ENCODE results near the gene BBS10.

Gene BBS10

DNA sequence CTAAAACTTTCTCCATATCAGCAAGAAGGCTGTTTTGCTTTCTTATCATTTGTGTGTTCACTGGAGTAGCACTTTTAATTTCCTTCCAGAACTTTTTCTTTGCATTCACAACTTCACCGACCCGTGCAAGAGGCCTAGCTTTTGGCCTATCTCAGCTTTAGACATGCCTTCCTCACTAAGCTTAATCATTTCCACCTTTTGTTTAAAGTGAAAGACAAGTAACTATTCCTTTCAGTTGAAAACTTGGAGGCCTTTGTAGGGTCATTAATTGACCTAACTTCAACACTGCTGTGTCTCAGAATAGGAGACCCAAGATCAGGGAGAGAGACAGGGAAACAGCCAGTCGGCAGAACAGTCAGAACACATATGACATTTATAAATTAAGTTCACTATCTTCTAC, 39.3 kb downstream of the BBS10 start:
- Histone ChIP-seq H3K27me3 (ENCODE audit: insufficient read depth, low read length, poor library complexity, severe bottlenecking) (no peaks in the 10 kb centered on the region), H3K4me2 (ENCODE audit: low read depth, low read length, poor library complexity, severe bottlenecking) (no peak overlapping the region), H3K9me3 (ENCODE audit: insufficient read depth, low read depth, low read length) (no peaks in the 10 kb centered on the region), H3K4me3 (ENCODE audit: low read length, poor library complexity, severe bottlenecking) (no peak overlapping the region), H3K9me2 (replicated peaks; ENCODE audit: low read depth, low read length) (no peaks in the 10 kb centered on the region), H3K36me3 (ENCODE audit: insufficient read depth, low read length) (no peaks in the 10 kb centered on the region), H2AFZ (ENCODE audit: low read length) (no peak overlapping the region), H3F3A (ENCODE audit: low read depth) (no peaks in the 10 kb centered on the region), H4K20me1 (ENCODE audit: insufficient read depth, low read length, poor library complexity, severe bottlenecking) (no peaks in the 10 kb centered on the region), H3K4me1 (ENCODE audit: insufficient read depth, low read length, poor library complexity, severe bottlenecking) (no peaks in the 10 kb centered on the region), H3K9ac (ENCODE audit: low read depth, low read length, poor library complexity, severe bottlenecking) (no peak overlapping the region), H3K79me2 (ENCODE audit: insufficient read depth, low read length) (no peaks in the 10 kb centered on the region)
- TF ChIP-seq, protein P1, sequence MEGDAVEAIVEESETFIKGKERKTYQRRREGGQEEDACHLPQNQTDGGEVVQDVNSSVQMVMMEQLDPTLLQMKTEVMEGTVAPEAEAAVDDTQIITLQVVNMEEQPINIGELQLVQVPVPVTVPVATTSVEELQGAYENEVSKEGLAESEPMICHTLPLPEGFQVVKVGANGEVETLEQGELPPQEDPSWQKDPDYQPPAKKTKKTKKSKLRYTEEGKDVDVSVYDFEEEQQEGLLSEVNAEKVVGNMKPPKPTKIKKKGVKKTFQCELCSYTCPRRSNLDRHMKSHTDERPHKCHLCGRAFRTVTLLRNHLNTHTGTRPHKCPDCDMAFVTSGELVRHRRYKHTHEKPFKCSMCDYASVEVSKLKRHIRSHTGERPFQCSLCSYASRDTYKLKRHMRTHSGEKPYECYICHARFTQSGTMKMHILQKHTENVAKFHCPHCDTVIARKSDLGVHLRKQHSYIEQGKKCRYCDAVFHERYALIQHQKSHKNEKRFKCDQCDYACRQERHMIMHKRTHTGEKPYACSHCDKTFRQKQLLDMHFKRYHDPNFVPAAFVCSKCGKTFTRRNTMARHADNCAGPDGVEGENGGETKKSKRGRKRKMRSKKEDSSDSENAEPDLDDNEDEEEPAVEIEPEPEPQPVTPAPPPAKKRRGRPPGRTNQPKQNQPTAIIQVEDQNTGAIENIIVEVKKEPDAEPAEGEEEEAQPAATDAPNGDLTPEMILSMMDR (conservative IDR thresholded peaks at IDR 0.05; ENCODE audit: low read length): no peak
- TF ChIP-seq EZH2phosphoT487 (IDR thresholded peaks at IDR 0.05; ENCODE audit: borderline replicate concordance): no peak

DNA sequence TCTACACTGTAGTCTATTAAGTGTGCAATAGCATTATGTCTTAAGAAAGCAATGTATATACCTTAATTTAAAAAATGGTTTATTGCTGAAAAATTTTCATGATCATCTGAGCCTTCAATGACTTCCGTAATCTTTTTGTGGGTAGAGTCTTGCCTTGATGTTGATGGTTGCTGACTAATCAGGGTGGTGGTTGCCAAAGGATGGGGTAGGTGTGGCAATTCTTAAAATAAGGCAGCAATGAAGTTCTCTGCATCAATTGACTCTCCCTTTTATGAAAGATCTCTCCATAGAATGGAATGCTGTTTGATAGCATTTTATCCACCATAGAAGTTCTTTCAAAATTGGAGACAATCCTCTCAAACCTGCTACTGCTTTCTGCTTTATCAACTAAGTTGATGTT, 41.1 kb downstream of the BBS10 start:
- Histone ChIP-seq H2AFZ (ENCODE audit: low read length) (no peak overlapping the region), H3K9me3 (ENCODE audit: insufficient read depth, low read depth, low read length) (no peaks in the 10 kb centered on the region), H3K9me2 (replicated peaks; ENCODE audit: low read depth, low read length) (no peaks in the 10 kb centered on the region), H3K4me2 (ENCODE audit: low read depth, low read length, poor library complexity, severe bottlenecking) (no peak overlapping the region), H3K79me2 (ENCODE audit: insufficient read depth, low read length) (no peaks in the 10 kb centered on the region), H4K20me1 (ENCODE audit: insufficient read depth, low read length, poor library complexity, severe bottlenecking) (no peaks in the 10 kb centered on the region), H3K36me3 (ENCODE audit: insufficient read depth, low read length) (no peaks in the 10 kb centered on the region), H3F3A (ENCODE audit: low read depth) (no peaks in the 10 kb centered on the region), H3K27me3 (ENCODE audit: insufficient read depth, low read length, poor library complexity, severe bottlenecking) (no peaks in the 10 kb centered on the region), H3K9ac (ENCODE audit: low read depth, low read length, poor library complexity, severe bottlenecking) (no peak overlapping the region), H3K4me3 (ENCODE audit: low read length, poor library complexity, severe bottlenecking) (no peak overlapping the region), H3K4me1 (ENCODE audit: insufficient read depth, low read length, poor library complexity, severe bottlenecking) (no peaks in the 10 kb centered on the region)
- TF ChIP-seq EZH2phosphoT487 (IDR thresholded peaks at IDR 0.05; ENCODE audit: borderline replicate concordance): no peak
- TF ChIP-seq, protein P1 (conservative IDR thresholded peaks at IDR 0.05; ENCODE audit: low read length): no peak

DNA sequence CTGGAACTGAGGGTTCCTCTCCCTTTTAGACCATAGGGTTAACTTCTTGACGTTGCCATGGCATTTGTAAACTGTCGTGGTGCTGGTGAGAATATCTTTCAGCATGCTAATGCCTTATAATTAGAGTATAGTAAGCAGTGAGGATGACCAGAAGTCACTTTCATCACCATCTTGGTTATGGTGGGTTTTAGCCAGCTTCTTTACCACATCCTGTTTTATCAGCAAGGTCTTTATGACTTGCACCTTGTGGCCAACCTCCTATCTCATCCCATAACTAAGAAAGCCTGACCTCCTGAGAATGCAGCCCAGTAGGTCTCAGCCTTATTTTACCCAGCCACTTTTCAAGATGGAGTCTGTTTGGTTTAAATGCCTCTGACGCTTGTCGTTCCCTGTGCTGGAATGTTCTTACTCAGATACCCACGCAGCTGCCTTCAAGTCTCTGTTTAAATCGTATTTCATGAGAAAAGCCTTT, 44.2 kb downstream of the BBS10 start:
- Histone ChIP-seq H3K27me3 (ENCODE audit: insufficient read depth, low read length, poor library complexity, severe bottlenecking) (no peaks in the 10 kb centered on the region), H3K9ac (ENCODE audit: low read depth, low read length, poor library complexity, severe bottlenecking) (no peak overlapping the region)

More for the DNA sequence above, 44.2 kb downstream of the BBS10 start:
- Histone ChIP-seq H3K79me2 (ENCODE audit: insufficient read depth, low read length) (no peaks in the 10 kb centered on the region), H3K4me1 (ENCODE audit: insufficient read depth, low read length, poor library complexity, severe bottlenecking) (no peaks in the 10 kb centered on the region), H3F3A (ENCODE audit: low read depth) (no peaks in the 10 kb centered on the region), H3K9me3 (ENCODE audit: insufficient read depth, low read depth, low read length) (no peaks in the 10 kb centered on the region), H3K4me3 (ENCODE audit: low read length, poor library complexity, severe bottlenecking) (no peak overlapping the region), H3K9me2 (replicated peaks; ENCODE audit: low read depth, low read length) (no peaks in the 10 kb centered on the region), H3K36me3 (ENCODE audit: insufficient read depth, low read length) (no peaks in the 10 kb centered on the region), H4K20me1 (ENCODE audit: insufficient read depth, low read length, poor library complexity, severe bottlenecking) (no peaks in the 10 kb centered on the region), H2AFZ (ENCODE audit: low read length) (no peak overlapping the region), H3K4me2 (ENCODE audit: low read depth, low read length, poor library complexity, severe bottlenecking) (no peak overlapping the region)
- TF ChIP-seq EZH2phosphoT487 (IDR thresholded peaks at IDR 0.05; ENCODE audit: borderline replicate concordance): no peak
- TF ChIP-seq, protein P1 (conservative IDR thresholded peaks at IDR 0.05; ENCODE audit: low read length): no peak

Measured in Loucy (cell line).